Vagina (tissue), 2 donors: ENCODE measurements around the gene ADAM23. TPM values are rescaled to one million over a fixed set of nuclear protein-coding genes. Genes with fewer than 3 reads are reported as not detected.

ENCODE experiments used
- DNase-seq, 2 donors: peaks; one replicate each; pipeline ENCODE4 v3.0.0-alpha.2; 2017; ENCODE audit errors: extremely low spot score in 2 of 2
- H3K27ac ChIP-seq: fragments of 200-600 bp; sonication (generic); one replicate; pipeline ENCODE4 v1.5.1; 2019
- H3K27me3 ChIP-seq: fragments of 200-600 bp; sonication (generic); one replicate; pipeline ENCODE4 v1.5.1; 2019
- H3K36me3 ChIP-seq, 2 donors: fragments of 200-600 bp; sonication (generic); one replicate each; pipeline ENCODE4 v1.5.1; 2017 to 2019
- H3K4me1 ChIP-seq: fragments of 200-600 bp; sonication (generic); one replicate; pipeline ENCODE4 v1.5.1; 2019
- H3K4me3 ChIP-seq, 2 donors: fragments of 200-600 bp; sonication (generic); 1 replicate in 1 of 2; 2 replicates in 1 of 2; pipeline ENCODE4 v1.5.1; 2016 to 2019
- H3K9me3 ChIP-seq: fragments of 200-600 bp; sonication (generic); one replicate; pipeline ENCODE4 v1.5.1; 2019
- CTCF ChIP-seq, 3 experiments: fragments of 450-650 bp in 2 of 3; fragments of 200-600 bp in 1 of 3; sonication (generic) in 1 of 3; IDR thresholded peaks; one replicate each; pipeline ENCODE4 v1.5.1; 2017 to 2019; ENCODE audit warnings: antibody characterized with exemption in 3 of 3, mild to moderate bottlenecking in 2 of 3, moderate library complexity in 2 of 3
- POLR2A ChIP-seq, 2 donors: fragments of 450-650 bp; IDR thresholded peaks; one replicate each; pipeline ENCODE4 v1.6.1; 2017; ENCODE audit warnings: antibody characterized with exemption in 2 of 2, mild to moderate bottlenecking in 2 of 2, moderate library complexity in 2 of 2
- POLR2AphosphoS5 ChIP-seq, 2 donors: sonication (generic); formaldehyde crosslinking; IDR thresholded peaks; one replicate each; pipeline ENCODE4 v1.9.0; 2017; ENCODE audit warnings: antibody characterized with exemption in 2 of 2, mild to moderate bottlenecking in 2 of 2, low read depth in 1 of 2; ENCODE audit not compliant: insufficient read depth in 1 of 2
- intact Hi-C: fragments of 100-400 bp; cut with DNase I; formaldehyde crosslinking; loops from one replicate; pipeline ENCODE4 v1.15.1; 2023
- total RNA-seq: library from RNA; depleted of rRNA; stranded (reverse); fragments of >200 nt; gene quantifications from one replicate; pipeline ENCODE4 v1.2.3, GENCODE V29; 2016

The ADAM23 gene
- total RNA-seq, 1 donor from 2014 or later, result 5.2 TPM

- H3K36me3 ChIP-seq, result no peaks in the 10 kb centered on the region
- intact Hi-C loops, result no loop called here
- TF ChIP-seq POLR2A (IDR thresholded peaks at IDR 0.05), result no peak
- TF ChIP-seq CTCF (IDR thresholded peaks at IDR 0.05), result no peak
- TF ChIP-seq POLR2AphosphoS5 (IDR thresholded peaks at IDR 0.05; ENCODE audit: insufficient read depth in 1 of 2, low read depth in 1 of 2), result no peak
- H3K4me1 ChIP-seq, result peaks cover 8% of the 10 kb centered on the region
- no peaks in the 10 kb centered on the region for H3K27me3 ChIP-seq
- H3K27ac ChIP-seq, result peak overlapping the region; percentile 47
- no peak for DNase-seq
- no peaks in the 10 kb centered on the region for H3K9me3 ChIP-seq
- peak overlapping the region; percentile 48 to 72 for H3K4me3 ChIP-seq
Observed at GRCh38 chr2:206443735-206444527, 599 bp downstream of the ADAM23 start.

- H3K27me3 ChIP-seq, result no peaks in the 10 kb centered on the region
- intact Hi-C loops, result no loop called here
- no peaks in the 10 kb centered on the region for H3K9me3 ChIP-seq
- peaks cover 8% of the 10 kb centered on the region for H3K4me1 ChIP-seq
- no peak overlapping the region for H3K27ac ChIP-seq
- no peak for DNase-seq
- TF ChIP-seq POLR2A (IDR thresholded peaks at IDR 0.05) (no peak), CTCF (IDR thresholded peaks at IDR 0.05) (no peak), POLR2AphosphoS5 (IDR thresholded peaks at IDR 0.05; ENCODE audit: insufficient read depth in 1 of 2, low read depth in 1 of 2) (no peak)
- H3K36me3 ChIP-seq, result no peaks in the 10 kb centered on the region
- no peak overlapping the region for H3K4me3 ChIP-seq
Observed at GRCh38 chr2:206445948-206446347, 2.6 kb downstream of the ADAM23 start.

GRCh38 chr2:206452242-206452641 is 8.9 kb downstream of the ADAM23 start:
- no peak overlapping the region for H3K27ac ChIP-seq
- no peaks in the 10 kb centered on the region for H3K9me3 ChIP-seq
- DNase-seq, result no peak
- no peaks in the 10 kb centered on the region for H3K27me3 ChIP-seq
- TF ChIP-seq POLR2AphosphoS5 (IDR thresholded peaks at IDR 0.05; ENCODE audit: insufficient read depth in 1 of 2, low read depth in 1 of 2), result no peak
- no peak for TF ChIP-seq CTCF (IDR thresholded peaks at IDR 0.05)
- no peak for TF ChIP-seq POLR2A (IDR thresholded peaks at IDR 0.05)
- H3K4me3 ChIP-seq, result no peak overlapping the region
- intact Hi-C loops, result no loop called here
- no peaks in the 10 kb centered on the region for H3K36me3 ChIP-seq
- no peaks in the 10 kb centered on the region for H3K4me1 ChIP-seq

GRCh38 chr2:206452750-206453149 is 9.4 kb downstream of the ADAM23 start:
- no peak overlapping the region for H3K4me3 ChIP-seq
- no peaks in the 10 kb centered on the region for H3K4me1 ChIP-seq
- no peaks in the 10 kb centered on the region for H3K36me3 ChIP-seq
- H3K27ac ChIP-seq, result no peak overlapping the region
- no peaks in the 10 kb centered on the region for H3K27me3 ChIP-seq
- intact Hi-C loops, result no loop called here
- no peak for TF ChIP-seq POLR2AphosphoS5 (IDR thresholded peaks at IDR 0.05; ENCODE audit: insufficient read depth in 1 of 2, low read depth in 1 of 2)
- no peak for TF ChIP-seq CTCF (IDR thresholded peaks at IDR 0.05)
- no peak for TF ChIP-seq POLR2A (IDR thresholded peaks at IDR 0.05)
- no peak for DNase-seq
- no peaks in the 10 kb centered on the region for H3K9me3 ChIP-seq

- H3K27ac ChIP-seq, result no peak overlapping the region
- intact Hi-C loops, result no loop called here
- H3K27me3 ChIP-seq, result no peaks in the 10 kb centered on the region
- TF ChIP-seq CTCF (IDR thresholded peaks at IDR 0.05), result no peak
- no peak for TF ChIP-seq POLR2AphosphoS5 (IDR thresholded peaks at IDR 0.05; ENCODE audit: insufficient read depth in 1 of 2, low read depth in 1 of 2)
- TF ChIP-seq POLR2A (IDR thresholded peaks at IDR 0.05), result no peak
- H3K36me3 ChIP-seq, result no peaks in the 10 kb centered on the region
- no peak overlapping the region for H3K4me3 ChIP-seq
- no peaks in the 10 kb centered on the region for H3K4me1 ChIP-seq
- no peaks in the 10 kb centered on the region for H3K9me3 ChIP-seq
- no peak for DNase-seq
Observed at GRCh38 chr2:206456078-206456754, 12.9 kb downstream of the ADAM23 start.
